GM18507 (cell line): ENCODE results near the gene SPRR1B.
"Not testable (repeated sequence)": the region's sequence is repeated elsewhere in the genome, so short reads cannot be mapped to it uniquely, and the experiment has no call there.

ENCODE experiments used
- DNase-seq: peaks from one replicate; pipeline ENCODE4 v3.0.0; 2011; ENCODE audit warnings: low read depth; ENCODE audit not compliant: insufficient read length; ENCODE audit errors: extremely low spot score
- FAIRE-seq: peaks from 2 replicates; lab custom pipeline; 2011; peaks lifted over from hg19 to GRCh38; lab: Jason Lieb, UNC

The SPRR1B gene

GRCh38 chr1:153032677-153033308, 1.8 kb downstream of the SPRR1B start:
- FAIRE-seq (no peak), DNase-seq (no peak)

GRCh38 chr1:153035211-153035610, 4.2 kb downstream of the SPRR1B start:
- no peak for DNase-seq
- no peak for FAIRE-seq

GRCh38 chr1:153040950-153041631, 10.1 kb downstream of the SPRR1B start, which contains the start of gene SPRR2D:
Gene SPRR2D (minus strand): TSS chr1:153041120. CDS start chr1:153040346, 774 bp downstream.
- FAIRE-seq (no peak), DNase-seq (no peak)

- DNase-seq, result no peak
- no peak for FAIRE-seq
Measured at GRCh38 chr1:153049211-153049610, 18.2 kb downstream of the SPRR1B start.

GRCh38 chr1:153056111-153056510, 25.1 kb downstream of the SPRR1B start:
- FAIRE-seq, result not testable (repeated sequence)

GRCh38 chr1:153057375-153057774, 26.4 kb downstream of the SPRR1B start, which contains the start of gene SPRR2A:
Gene SPRR2A (minus strand): TSS chr1:153057512. CDS start chr1:153056735, 777 bp downstream.
- FAIRE-seq, result no peak

More at GRCh38 chr1:153056111-153056510, 25.1 kb downstream of the SPRR1B start:
- DNase-seq, result not testable (repeated sequence)

GRCh38 chr1:153058154-153058553, 27.2 kb downstream of the SPRR1B start:
- DNase-seq (no peak), FAIRE-seq (no peak)

More at GRCh38 chr1:153057375-153057774, 26.4 kb downstream of the SPRR1B start, which contains the start of gene SPRR2A:
- DNase-seq, result no peak

- DNase-seq (no peak), FAIRE-seq (no peak)
Measured at GRCh38 chr1:153058826-153059784, 28.1 kb downstream of the SPRR1B start.

GRCh38 chr1:153070243-153070642, 39.2 kb downstream of the SPRR1B start:
- DNase-seq (no peak), FAIRE-seq (no peak)

GRCh38 chr1:153071511-153071910, 40.5 kb downstream of the SPRR1B start, which contains the start of gene SPRR2B:
Gene SPRR2B (minus strand): TSS chr1:153071611. CDS start chr1:153070839, 772 bp downstream.
- DNase-seq, result no peak
- FAIRE-seq, result no peak

- DNase-seq (no peak), FAIRE-seq (no peak)
Measured at GRCh38 chr1:153072806-153073726, 42.1 kb downstream of the SPRR1B start.

- DNase-seq, result no peak
- no peak for FAIRE-seq
Measured at GRCh38 chr1:153081736-153082135, 50.7 kb downstream of the SPRR1B start.
